ENCODE results near the gene AFAP1L2. TPM values are rescaled to one million over a fixed set of nuclear protein-coding genes. Genes with fewer than 3 reads are reported as not detected.
A peak's percentile ranks its signal among the peaks of the same experiment; 100 is the strongest.

AFAP1L2 gene
- total RNA-seq, 4 donors from 2014 or later, result 3.7 to 18.8 (median 4.5) TPM

DNA sequence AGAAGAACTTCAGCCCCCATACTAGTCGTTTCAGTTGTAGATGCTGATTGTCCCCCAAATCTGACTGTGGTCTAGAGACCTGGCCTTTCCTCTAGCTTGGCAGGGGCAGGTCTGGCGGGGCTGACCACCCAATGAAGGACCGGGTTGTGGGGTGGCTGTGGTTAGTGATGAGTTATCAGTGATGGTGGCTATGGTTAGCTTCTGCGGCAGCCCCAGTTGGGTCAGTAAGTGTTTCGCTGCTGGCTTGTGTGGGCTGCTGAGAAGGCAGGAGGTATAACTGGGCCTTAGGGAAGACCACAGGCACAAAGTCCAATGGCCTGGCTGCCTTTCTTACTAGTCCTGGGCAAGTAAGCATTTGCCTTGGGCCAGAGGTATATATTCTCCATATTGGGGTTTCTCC is 143.9 kb downstream of the AFAP1L2 start:
- no peak for DNase-seq (ENCODE audit: low spot score)
- no peak for ATAC-seq (ENCODE audit: low FRiP score)
- no peak for TF ChIP-seq CTCF (IDR thresholded peaks at IDR 0.05)

DNA sequence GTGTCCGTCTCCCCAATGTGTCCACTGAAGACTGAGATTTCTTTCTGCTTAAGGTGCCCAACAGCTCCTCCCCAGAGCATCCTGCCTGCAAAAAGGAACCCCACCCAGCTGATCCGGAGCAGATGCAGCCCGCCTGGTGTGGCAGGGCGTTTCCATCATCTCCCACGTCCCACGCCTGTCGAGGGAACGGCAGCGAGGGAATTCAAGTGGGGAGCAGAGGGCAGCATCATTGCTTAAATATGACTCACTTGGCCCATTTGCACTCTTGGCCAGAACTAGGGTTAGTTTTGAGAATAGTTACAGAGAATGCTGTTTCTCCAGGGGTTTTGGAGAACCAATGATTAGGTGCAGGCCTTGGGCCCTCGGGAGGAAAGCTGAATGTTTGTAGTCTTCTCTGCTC is 144.5 kb downstream of the AFAP1L2 start:
- no peak for TF ChIP-seq CTCF (IDR thresholded peaks at IDR 0.05)
- no peak for DNase-seq (ENCODE audit: low spot score)
- ATAC-seq (ENCODE audit: low FRiP score), result peak; percentile 93

DNA sequence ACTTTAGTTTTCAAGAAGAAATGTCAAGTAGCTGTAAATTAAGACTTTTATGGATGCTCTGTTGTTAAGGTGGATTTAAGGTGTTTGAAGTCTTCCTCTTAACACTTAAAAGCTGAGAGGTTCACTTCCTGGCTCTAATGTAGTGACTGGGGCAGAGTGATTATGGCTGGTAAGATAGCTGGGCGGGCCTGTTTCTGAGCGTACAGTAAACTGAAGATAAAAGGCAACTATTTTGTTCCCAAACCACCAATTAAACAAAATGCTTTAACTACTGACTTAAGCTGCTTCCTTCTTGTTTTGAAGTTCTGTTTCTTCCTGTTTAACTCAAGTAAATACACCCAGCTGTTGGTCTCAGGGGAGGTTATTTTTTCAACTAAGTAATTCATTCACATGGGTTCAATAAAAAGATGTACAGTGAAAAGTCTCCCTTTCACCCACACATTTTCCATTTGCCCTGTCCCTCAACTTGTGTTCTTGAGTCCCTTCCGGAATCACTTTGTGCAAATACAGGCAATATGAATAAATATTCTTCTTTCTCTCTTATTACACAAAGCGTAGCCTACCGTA is 145.9 kb downstream of the AFAP1L2 start:
- no peak for TF ChIP-seq CTCF (IDR thresholded peaks at IDR 0.05)
- no peak for ATAC-seq (ENCODE audit: low FRiP score)
- DNase-seq (ENCODE audit: low spot score), result no peak

GRCh38 chr10:114257498-114257897 is 146.8 kb downstream of the AFAP1L2 start:
- TF ChIP-seq CTCF (IDR thresholded peaks at IDR 0.05), result no peak
- ATAC-seq (ENCODE audit: low FRiP score) (no peak), DNase-seq (ENCODE audit: low spot score) (no peak)

- DNase-seq (ENCODE audit: low spot score), result no peak
- no peak for TF ChIP-seq CTCF (IDR thresholded peaks at IDR 0.05)
Measured at GRCh38 chr10:114256822-114257221, 147.5 kb downstream of the AFAP1L2 start.

GRCh38 chr10:114256008-114256765 is 148.1 kb downstream of the AFAP1L2 start:
- no peak for ATAC-seq (ENCODE audit: low FRiP score)
- DNase-seq (ENCODE audit: low spot score), result no peak
- no peak for TF ChIP-seq CTCF (IDR thresholded peaks at IDR 0.05)

More at GRCh38 chr10:114256822-114257221, 147.5 kb downstream of the AFAP1L2 start:
- ATAC-seq (ENCODE audit: low FRiP score), result no peak

DNA sequence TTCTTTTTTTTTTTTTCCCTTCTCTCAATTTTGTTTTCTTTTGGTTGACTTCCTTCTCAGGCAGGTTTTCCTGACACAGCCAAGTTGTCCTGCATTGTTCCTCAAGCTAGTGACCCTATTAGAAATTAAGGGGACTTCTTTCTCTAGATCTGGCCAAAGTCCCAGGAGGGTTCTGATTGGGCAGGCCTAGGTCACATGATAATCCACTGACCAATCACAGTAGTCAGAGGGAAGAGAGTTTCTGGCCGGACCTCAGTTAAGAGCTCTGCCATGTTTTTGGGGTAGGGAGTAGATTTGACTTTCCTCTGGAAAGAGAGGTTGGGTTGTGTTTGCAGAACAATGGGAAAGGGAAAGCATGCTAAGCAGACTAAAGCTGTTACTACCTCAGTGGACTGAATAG is 149.1 kb downstream of the AFAP1L2 start:
- no peak for DNase-seq (ENCODE audit: low spot score)
- no peak for TF ChIP-seq CTCF (IDR thresholded peaks at IDR 0.05)
- ATAC-seq (ENCODE audit: low FRiP score), result no peak
